Liver (tissue), 9 donors: ENCODE measurements around the gene APOL4. TPM values are rescaled to one million over a fixed set of nuclear protein-coding genes. Genes with fewer than 3 reads are reported as not detected.
"Not testable (repeated sequence)": the region's sequence is repeated elsewhere in the genome, so short reads cannot be mapped to it uniquely, and the experiment has no call there.

Experiments
- DNase-seq: peaks from one replicate; pipeline ENCODE4 v3.0.0-alpha.2; 2017; ENCODE audit warnings: low spot score
- H3K27ac ChIP-seq, 2 donors: one replicate each; pipeline ENCODE4 v1.7.0; 2013; ENCODE audit warnings: inconsistent platforms in 2 of 2, low read length in 2 of 2, control low read depth in 1 of 2, low read depth in 1 of 2, mild to moderate bottlenecking in 1 of 2
- H3K27me3 ChIP-seq, 4 donors: one replicate each; pipeline versions ENCODE4 v1.6.1 to v1.7.0; 2013; ENCODE audit warnings: low read length in 3 of 4, inconsistent platforms in 1 of 4, mild to moderate bottlenecking in 1 of 4, moderate library complexity in 1 of 4; ENCODE audit not compliant: control insufficient read depth in 4 of 4, insufficient read depth in 4 of 4
- H3K36me3 ChIP-seq, 4 donors: one replicate each; pipeline versions ENCODE4 v1.6.1 to v1.7.0; 2013; ENCODE audit warnings: low read length in 3 of 4, mild to moderate bottlenecking in 3 of 4, low read depth in 1 of 4, moderate library complexity in 1 of 4; ENCODE audit not compliant: control insufficient read depth in 4 of 4, insufficient read depth in 3 of 4
- H3K4me1 ChIP-seq, 4 donors: one replicate each; pipeline versions ENCODE4 v1.6.1 to v1.7.0; 2013; ENCODE audit warnings: low read length in 3 of 4, mild to moderate bottlenecking in 3 of 4, moderate library complexity in 1 of 4; ENCODE audit not compliant: control insufficient read depth in 4 of 4, insufficient read depth in 4 of 4
- H3K4me3 ChIP-seq, 3 donors: one replicate each; pipeline versions ENCODE4 v1.6.1 to v1.7.0; 2013; ENCODE audit warnings: low read length in 3 of 3, control low read depth in 1 of 3, low read depth in 1 of 3, mild to moderate bottlenecking in 1 of 3
- H3K9ac ChIP-seq, 2 donors: one replicate each; pipeline ENCODE4 v1.7.0; 2013; ENCODE audit warnings: low read length in 2 of 2, mild to moderate bottlenecking in 2 of 2, moderate library complexity in 2 of 2, control low read depth in 1 of 2, low read depth in 1 of 2
- H3K9me3 ChIP-seq, 4 donors: one replicate each; pipeline versions ENCODE4 v1.6.1 to v1.7.0; 2013; ENCODE audit warnings: low read length in 3 of 4; ENCODE audit not compliant: control insufficient read depth in 4 of 4
- EGR1 ChIP-seq, 2 donors: IDR thresholded peaks; 2 replicates each; pipeline ENCODE4 v1.6.1; 2016 to 2018; ENCODE audit warnings: antibody characterized with exemption in 2 of 2, low read depth in 2 of 2
- HNF4A ChIP-seq, 2 donors: conservative IDR thresholded peaks; 2 replicates each; pipeline ENCODE4 v1.6.1; 2016; ENCODE audit warnings: antibody characterized with exemption in 2 of 2, mild to moderate bottlenecking in 2 of 2
- HNF4G ChIP-seq: IDR thresholded peaks from 2 replicates; pipeline ENCODE4 v1.6.1; 2016; ENCODE audit warnings: antibody characterized with exemption
- JUND ChIP-seq, 2 donors: IDR thresholded peaks; 2 replicates each; pipeline ENCODE4 v1.6.1; 2016; ENCODE audit warnings: antibody characterized with exemption in 2 of 2
- RXRA ChIP-seq, 2 donors: IDR thresholded peaks; 2 replicates each; pipeline ENCODE4 v1.6.1; 2017 to 2018; ENCODE audit warnings: antibody characterized with exemption in 2 of 2, mild to moderate bottlenecking in 1 of 2
- SP1 ChIP-seq: IDR thresholded peaks from 2 replicates; pipeline ENCODE4 v1.6.1; 2018; ENCODE audit warnings: antibody characterized with exemption, mild to moderate bottlenecking
- TAF1 ChIP-seq: conservative IDR thresholded peaks from 2 replicates; pipeline ENCODE4 v1.6.1; 2016; ENCODE audit warnings: antibody characterized with exemption, mild to moderate bottlenecking
- YY1 ChIP-seq: IDR thresholded peaks from 2 replicates; pipeline ENCODE4 v1.6.1; 2016; ENCODE audit warnings: antibody characterized with exemption, mild to moderate bottlenecking
- WGBS: extraction: QIAGEN DNeasy Blood & Tissue Kit; methylation state at CpG from one replicate; pipeline ENCODE4 v1.1.7; 2013; 5-methylcytosine and 5-hydroxymethylcytosine counted together
- polyA plus RNA-seq, 2 donors: library from polyadenylated mRNA; stranded (reverse) in 1 of 2; unstranded in 1 of 2; fragments of 200-250 nt in 1 of 2; fragments of >200 nt in 1 of 2; fragmentation: Nextera tagmentation in 1 of 2; extraction: Ambion mirVana in 1 of 2; gene quantifications; one replicate each; pipeline versions ENCODE4 v1.2.1 to v1.2.3, GENCODE V29; 2013 to 2015
- total RNA-seq, 2 donors: library from RNA; depleted of rRNA; stranded (reverse); fragments of >200 nt; gene quantifications; one replicate each; pipeline ENCODE4 v1.2.3, GENCODE V29; 2014
- TF ChIP-seq, protein P1 (sequence below): fragments of 150-350 bp; IDR thresholded peaks from 2 replicates; pipeline ENCODE4 v1.5.1; 2017; ENCODE audit warnings: improper control_type of control experiment, low read depth, low read length; ENCODE audit not compliant: missing input control
- TF ChIP-seq, protein P2 (sequence below): IDR thresholded peaks from 2 replicates; pipeline ENCODE4 v1.6.1; 2016; ENCODE audit warnings: antibody characterized with exemption
- TF ChIP-seq, protein P3 (sequence below): IDR thresholded peaks from 2 replicates; pipeline ENCODE4 v1.6.1; 2016; ENCODE audit warnings: antibody characterized with exemption, mild to moderate bottlenecking
- TF ChIP-seq, protein P4 (sequence below): IDR thresholded peaks from 2 replicates; pipeline ENCODE4 v1.6.1; 2016; ENCODE audit warnings: antibody characterized with exemption
- donor health status: healthy.
- donor health status: healthy.
- donor health status: healthy.
- donor health status: healthy.
- donor health status: healthy.

APOL4 gene
- total and polyA plus RNA-seq, 4 donors, result 0.59 to 2.3 (median 1.8) TPM

DNA sequence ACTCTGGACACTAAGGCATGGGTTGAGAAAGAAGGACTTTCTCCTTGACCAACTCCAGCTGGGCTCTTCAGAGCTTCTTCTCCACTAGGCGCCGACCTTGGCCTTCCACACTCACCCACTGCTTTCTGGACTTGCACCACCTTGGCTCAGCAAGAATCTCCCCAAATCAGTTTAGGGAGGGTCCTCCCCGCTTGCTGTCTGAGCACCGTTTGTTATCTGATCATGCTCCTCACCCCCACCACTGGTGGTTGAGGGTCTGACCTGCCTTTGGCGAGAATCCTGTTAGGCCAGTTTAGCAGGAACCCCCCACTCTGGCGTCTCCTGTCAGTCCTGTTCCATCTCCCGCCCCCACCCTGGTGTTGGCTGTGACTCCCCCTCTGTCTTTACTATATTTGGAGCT lies 27.3 kb upstream of the APOL4 start:
- Histone ChIP-seq H3K36me3 (peaks cover 10 to 50% (median 37%) of the 10 kb centered on the region in 4 donors), H3K27ac (no peak overlapping the region), H3K27me3 (no peaks in the 10 kb centered on the region), H3K9me3 (no peaks in the 10 kb centered on the region), H3K4me1 (peaks cover 0 to 21% (median 6%) of the 10 kb centered on the region in 4 donors), H3K4me3 (no peak overlapping the region), H3K9ac (no peak overlapping the region)
- no peak for TF ChIP-seq JUND (IDR thresholded peaks at IDR 0.05)
- TF ChIP-seq, protein P1, sequence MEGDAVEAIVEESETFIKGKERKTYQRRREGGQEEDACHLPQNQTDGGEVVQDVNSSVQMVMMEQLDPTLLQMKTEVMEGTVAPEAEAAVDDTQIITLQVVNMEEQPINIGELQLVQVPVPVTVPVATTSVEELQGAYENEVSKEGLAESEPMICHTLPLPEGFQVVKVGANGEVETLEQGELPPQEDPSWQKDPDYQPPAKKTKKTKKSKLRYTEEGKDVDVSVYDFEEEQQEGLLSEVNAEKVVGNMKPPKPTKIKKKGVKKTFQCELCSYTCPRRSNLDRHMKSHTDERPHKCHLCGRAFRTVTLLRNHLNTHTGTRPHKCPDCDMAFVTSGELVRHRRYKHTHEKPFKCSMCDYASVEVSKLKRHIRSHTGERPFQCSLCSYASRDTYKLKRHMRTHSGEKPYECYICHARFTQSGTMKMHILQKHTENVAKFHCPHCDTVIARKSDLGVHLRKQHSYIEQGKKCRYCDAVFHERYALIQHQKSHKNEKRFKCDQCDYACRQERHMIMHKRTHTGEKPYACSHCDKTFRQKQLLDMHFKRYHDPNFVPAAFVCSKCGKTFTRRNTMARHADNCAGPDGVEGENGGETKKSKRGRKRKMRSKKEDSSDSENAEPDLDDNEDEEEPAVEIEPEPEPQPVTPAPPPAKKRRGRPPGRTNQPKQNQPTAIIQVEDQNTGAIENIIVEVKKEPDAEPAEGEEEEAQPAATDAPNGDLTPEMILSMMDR, result no peak
- TF ChIP-seq RXRA (IDR thresholded peaks at IDR 0.05), result no peak
- no peak for TF ChIP-seq YY1
- TF ChIP-seq EGR1 (IDR thresholded peaks at IDR 0.05; ENCODE audit: low read depth in 2 of 2), result no peak
- 91% methylated on average over 7 of the region's 7 CpGs for WGBS
- no peak for DNase-seq

DNA sequence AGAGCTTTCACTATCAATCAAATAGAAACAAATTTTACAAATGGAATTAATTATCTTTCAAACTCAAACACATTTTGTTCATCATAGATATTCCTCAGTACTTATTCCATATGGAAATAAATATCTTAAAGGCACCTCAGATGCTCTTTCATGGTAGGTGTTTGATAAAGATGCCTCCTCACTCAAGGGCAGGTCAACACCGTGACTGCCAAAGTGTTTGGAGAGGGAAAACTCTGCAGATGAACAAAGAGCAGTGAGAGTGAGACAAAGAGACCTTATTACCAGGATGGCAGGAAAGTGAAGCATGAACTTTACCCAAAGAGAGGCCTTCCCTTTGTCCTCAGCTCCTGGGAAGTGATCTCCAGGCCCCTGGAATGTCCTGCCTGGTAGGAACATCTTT lies 26.8 kb upstream of the APOL4 start:
- H3K36me3 ChIP-seq, result peaks cover 10 to 50% (median 36%) of the 10 kb centered on the region in 4 donors
- H3K27ac ChIP-seq, H3K27me3 ChIP-seq, H3K4me3 ChIP-seq, H3K9ac ChIP-seq, DNase-seq, H3K9me3 ChIP-seq: not testable (repeated sequence)
- 92% methylated on average over 1 of the region's 1 CpG for WGBS
- H3K4me1 ChIP-seq, result peaks cover 0 to 17% (median 2%) of the 10 kb centered on the region in 4 donors

DNA sequence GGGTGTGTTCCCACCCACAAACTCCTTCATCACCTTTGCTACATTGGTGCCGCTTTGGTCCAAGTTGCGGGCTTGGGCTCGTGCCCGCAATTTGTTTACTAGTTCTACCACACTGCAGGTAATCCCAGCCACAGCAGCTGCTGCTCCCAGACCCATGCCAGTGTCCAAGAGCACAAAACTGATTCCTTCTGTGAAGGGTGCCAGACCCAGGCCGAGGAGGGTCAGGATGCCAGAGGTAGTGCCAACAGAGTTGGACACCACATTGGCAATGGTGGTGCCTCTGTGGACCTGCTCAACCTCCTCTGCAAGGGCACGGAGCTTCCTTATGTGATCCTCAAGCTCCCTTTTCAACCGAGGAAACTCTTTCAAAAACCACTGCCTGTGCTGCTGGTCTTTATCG lies 26.2 kb upstream of the APOL4 start:
- Histone ChIP-seq H3K4me1 (peaks cover 0 to 11% (median 0%) of the 10 kb centered on the region in 4 donors), H3K27me3 (no peaks in the 10 kb centered on the region), H3K4me3 (no peak overlapping the region), H3K36me3 (peaks cover 8 to 44% (median 32%) of the 10 kb centered on the region in 4 donors), H3K27ac (no peak overlapping the region), H3K9me3 (no peaks in the 10 kb centered on the region), H3K9ac (no peak overlapping the region)
- 74% methylated on average over 8 of the region's 8 CpGs for WGBS
- TF ChIP-seq, protein P2, sequence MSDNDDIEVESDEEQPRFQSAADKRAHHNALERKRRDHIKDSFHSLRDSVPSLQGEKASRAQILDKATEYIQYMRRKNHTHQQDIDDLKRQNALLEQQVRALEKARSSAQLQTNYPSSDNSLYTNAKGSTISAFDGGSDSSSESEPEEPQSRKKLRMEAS, result no peak
- no peak for TF ChIP-seq HNF4A (conservative IDR thresholded peaks at IDR 0.05)
- TF ChIP-seq, protein P3, sequence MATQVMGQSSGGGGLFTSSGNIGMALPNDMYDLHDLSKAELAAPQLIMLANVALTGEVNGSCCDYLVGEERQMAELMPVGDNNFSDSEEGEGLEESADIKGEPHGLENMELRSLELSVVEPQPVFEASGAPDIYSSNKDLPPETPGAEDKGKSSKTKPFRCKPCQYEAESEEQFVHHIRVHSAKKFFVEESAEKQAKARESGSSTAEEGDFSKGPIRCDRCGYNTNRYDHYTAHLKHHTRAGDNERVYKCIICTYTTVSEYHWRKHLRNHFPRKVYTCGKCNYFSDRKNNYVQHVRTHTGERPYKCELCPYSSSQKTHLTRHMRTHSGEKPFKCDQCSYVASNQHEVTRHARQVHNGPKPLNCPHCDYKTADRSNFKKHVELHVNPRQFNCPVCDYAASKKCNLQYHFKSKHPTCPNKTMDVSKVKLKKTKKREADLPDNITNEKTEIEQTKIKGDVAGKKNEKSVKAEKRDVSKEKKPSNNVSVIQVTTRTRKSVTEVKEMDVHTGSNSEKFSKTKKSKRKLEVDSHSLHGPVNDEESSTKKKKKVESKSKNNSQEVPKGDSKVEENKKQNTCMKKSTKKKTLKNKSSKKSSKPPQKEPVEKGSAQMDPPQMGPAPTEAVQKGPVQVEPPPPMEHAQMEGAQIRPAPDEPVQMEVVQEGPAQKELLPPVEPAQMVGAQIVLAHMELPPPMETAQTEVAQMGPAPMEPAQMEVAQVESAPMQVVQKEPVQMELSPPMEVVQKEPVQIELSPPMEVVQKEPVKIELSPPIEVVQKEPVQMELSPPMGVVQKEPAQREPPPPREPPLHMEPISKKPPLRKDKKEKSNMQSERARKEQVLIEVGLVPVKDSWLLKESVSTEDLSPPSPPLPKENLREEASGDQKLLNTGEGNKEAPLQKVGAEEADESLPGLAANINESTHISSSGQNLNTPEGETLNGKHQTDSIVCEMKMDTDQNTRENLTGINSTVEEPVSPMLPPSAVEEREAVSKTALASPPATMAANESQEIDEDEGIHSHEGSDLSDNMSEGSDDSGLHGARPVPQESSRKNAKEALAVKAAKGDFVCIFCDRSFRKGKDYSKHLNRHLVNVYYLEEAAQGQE, result no peak
- no peak for TF ChIP-seq HNF4G
- TF ChIP-seq SP1, result no peak
- no peak for TF ChIP-seq TAF1
- TF ChIP-seq, protein P4, sequence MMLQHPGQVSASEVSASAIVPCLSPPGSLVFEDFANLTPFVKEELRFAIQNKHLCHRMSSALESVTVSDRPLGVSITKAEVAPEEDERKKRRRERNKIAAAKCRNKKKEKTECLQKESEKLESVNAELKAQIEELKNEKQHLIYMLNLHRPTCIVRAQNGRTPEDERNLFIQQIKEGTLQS, result no peak
- no peak for TF ChIP-seq RXRA (IDR thresholded peaks at IDR 0.05)
- DNase-seq, result no peak
